PFSK-1 (cell line): ENCODE results near the gene ARF3.

Experiments used
- FOXP2 ChIP-seq: optimal IDR thresholded peaks from 2 replicates; pipeline ENCODE3; 2011; ENCODE audit warnings: borderline replicate concordance, control low read depth, inconsistent platforms; ENCODE audit not compliant: insufficient read depth; ENCODE audit errors: extremely low read length, extremely low read depth
- POLR2AphosphoS5 ChIP-seq: IDR thresholded peaks from 2 replicates; pipeline ENCODE4 v1.6.1; 2012; ENCODE audit warnings: low read depth, mild to moderate bottlenecking, control low read depth, low read length, moderate library complexity
- SIN3A ChIP-seq: IDR thresholded peaks from 2 replicates; pipeline ENCODE4 v1.6.1; 2012; ENCODE audit warnings: mild to moderate bottlenecking, low read length, moderate library complexity, borderline replicate concordance; ENCODE audit not compliant: insufficient read depth
- TAF1 ChIP-seq: IDR thresholded peaks from 2 replicates; pipeline ENCODE4 v1.6.1; 2012; ENCODE audit warnings: low read length, control low read depth, borderline replicate concordance; ENCODE audit not compliant: insufficient read depth
- TF ChIP-seq, protein P1 (sequence below), 2 experiments: IDR thresholded peaks; 2 replicates each; pipeline versions ENCODE4 v1.6.1 to v1.8.0; 2011 to 2012; ENCODE audit warnings: low read depth in 2 of 2, low read length in 2 of 2, control low read depth in 1 of 2, inconsistent platforms in 1 of 2, mild to moderate bottlenecking in 1 of 2, moderate library complexity in 1 of 2; ENCODE audit not compliant: insufficient read depth in 1 of 2

The ARF3 gene

DNA sequence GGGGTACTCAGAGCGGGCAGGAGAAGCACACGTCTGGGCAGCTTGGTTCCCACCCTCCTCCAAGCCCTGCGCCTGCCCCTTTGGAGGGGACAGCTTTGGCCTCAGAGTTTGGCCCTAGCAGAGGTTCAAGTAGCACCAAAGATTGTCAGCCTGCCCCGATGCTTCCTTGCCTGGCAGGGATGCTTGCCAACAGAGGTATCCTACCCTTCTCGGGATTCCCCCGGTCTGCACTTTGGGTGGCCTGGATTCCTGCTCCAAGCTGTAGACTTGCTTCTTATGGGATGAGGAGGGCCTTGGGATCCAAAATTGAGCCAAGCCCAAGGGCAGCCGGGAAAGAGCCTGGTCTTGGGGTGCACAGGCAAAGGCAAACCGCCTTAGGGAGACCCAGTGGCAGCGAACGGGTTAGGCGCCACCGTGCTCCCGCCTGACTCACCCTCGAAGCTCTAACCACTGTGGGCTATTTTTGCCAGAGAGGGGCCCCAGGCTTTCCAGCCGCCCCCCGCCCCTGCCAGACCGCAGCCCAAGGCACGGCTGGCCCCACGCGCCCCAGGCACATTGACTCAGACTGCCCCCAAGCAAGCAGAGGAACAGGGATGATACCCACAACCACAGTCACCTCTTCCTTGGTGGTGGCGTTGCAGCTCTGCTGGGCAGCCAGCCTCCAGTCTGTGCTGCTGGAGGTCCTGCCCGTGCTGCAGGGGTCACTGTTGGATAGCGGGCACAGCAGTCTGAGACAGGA lies 15.1 kb upstream of the ARF3 start:
- no peak for TF ChIP-seq TAF1
- TF ChIP-seq, protein P1, sequence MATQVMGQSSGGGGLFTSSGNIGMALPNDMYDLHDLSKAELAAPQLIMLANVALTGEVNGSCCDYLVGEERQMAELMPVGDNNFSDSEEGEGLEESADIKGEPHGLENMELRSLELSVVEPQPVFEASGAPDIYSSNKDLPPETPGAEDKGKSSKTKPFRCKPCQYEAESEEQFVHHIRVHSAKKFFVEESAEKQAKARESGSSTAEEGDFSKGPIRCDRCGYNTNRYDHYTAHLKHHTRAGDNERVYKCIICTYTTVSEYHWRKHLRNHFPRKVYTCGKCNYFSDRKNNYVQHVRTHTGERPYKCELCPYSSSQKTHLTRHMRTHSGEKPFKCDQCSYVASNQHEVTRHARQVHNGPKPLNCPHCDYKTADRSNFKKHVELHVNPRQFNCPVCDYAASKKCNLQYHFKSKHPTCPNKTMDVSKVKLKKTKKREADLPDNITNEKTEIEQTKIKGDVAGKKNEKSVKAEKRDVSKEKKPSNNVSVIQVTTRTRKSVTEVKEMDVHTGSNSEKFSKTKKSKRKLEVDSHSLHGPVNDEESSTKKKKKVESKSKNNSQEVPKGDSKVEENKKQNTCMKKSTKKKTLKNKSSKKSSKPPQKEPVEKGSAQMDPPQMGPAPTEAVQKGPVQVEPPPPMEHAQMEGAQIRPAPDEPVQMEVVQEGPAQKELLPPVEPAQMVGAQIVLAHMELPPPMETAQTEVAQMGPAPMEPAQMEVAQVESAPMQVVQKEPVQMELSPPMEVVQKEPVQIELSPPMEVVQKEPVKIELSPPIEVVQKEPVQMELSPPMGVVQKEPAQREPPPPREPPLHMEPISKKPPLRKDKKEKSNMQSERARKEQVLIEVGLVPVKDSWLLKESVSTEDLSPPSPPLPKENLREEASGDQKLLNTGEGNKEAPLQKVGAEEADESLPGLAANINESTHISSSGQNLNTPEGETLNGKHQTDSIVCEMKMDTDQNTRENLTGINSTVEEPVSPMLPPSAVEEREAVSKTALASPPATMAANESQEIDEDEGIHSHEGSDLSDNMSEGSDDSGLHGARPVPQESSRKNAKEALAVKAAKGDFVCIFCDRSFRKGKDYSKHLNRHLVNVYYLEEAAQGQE (IDR thresholded peaks at IDR 0.05; ENCODE audit: insufficient read depth in 1 of 2, low read depth in 2 of 2, low read length in 2 of 2) = no peak
- TF ChIP-seq POLR2AphosphoS5 = no peak
- no peak for TF ChIP-seq SIN3A
- TF ChIP-seq FOXP2 = no peak

DNA sequence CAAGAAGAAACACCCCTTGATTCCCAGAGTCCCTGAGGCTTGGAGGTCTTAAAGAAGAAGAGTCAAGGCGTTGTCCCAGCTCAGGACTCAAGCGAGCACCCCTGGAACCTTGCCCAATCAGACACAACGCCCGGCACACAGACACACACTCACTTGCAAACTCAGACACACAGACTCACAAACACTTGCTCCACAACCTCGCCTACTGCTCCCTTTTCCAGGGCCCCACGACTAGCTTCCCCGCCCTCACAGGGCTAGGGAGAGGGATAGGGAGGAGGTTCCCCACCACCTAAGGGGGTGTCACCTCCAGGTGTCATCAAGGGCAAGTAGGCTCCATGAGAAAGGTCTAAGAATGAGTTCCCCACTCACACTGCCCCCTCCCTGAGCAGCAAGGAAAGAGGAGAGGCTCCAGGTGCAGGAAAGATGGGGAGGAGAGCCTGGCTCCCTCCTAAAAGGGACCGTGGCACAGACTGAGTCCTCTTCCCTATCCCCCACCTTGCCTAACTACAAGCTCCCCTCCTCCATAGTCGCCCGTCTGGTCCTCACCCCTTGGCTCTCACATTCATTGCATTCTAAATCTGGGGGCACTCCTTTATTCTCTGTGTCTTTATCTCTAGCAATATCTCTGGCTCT lies 13.5 kb upstream of the ARF3 start:
- TF ChIP-seq TAF1 (no peak), FOXP2 (no peak), SIN3A (no peak), POLR2AphosphoS5 (no peak)
- TF ChIP-seq, protein P1 (IDR thresholded peaks at IDR 0.05; ENCODE audit: insufficient read depth in 1 of 2, low read depth in 2 of 2, low read length in 2 of 2) = no peak

DNA sequence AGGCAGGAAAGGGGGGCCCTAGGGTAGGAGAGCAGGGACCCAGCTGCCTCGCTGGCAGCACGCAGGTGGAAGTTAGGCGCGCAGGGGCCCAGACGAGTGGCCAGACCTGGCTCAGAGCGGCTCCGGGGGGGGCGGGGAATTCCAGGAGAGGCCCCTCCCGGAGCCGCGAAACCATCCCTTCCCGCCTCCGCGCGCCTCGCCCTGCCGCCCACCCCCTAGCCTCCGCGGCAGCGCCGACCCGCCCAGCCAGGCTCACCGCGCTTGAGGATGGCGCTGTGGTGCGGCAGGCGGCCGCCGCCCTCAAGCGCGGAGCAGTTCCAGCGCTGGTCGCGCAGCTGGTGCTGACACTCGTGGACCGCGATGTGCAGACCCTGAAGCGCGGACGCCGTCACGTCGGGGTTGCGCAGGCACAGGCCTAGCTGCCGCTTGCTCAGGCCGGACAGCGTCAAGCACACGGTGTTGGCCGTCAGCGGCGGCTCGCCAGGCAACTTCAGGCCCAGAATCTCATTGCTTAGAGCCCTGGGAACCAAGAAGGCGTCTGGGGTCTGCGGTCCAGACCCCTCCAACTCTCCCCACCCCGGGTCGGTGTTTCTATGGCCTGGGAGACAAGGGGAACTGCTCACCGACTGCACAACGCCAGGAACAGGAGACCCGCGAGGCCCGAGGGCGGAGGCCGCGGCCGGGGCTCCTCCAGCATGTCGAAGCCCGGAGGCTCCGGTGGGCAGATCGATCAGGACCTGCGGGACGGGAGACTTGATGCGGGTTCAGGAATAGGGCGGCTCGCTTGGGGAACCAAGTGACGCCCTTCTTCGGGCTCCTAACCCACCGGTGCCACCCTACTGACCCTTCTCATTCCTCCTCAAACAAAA lies 12.8 kb upstream of the ARF3 start:
- TF ChIP-seq FOXP2 (no peak), POLR2AphosphoS5 (no peak), SIN3A (no peak), TAF1 (no peak)
- TF ChIP-seq, protein P1 (IDR thresholded peaks at IDR 0.05; ENCODE audit: insufficient read depth in 1 of 2, low read depth in 2 of 2, low read length in 2 of 2) = no peak

DNA sequence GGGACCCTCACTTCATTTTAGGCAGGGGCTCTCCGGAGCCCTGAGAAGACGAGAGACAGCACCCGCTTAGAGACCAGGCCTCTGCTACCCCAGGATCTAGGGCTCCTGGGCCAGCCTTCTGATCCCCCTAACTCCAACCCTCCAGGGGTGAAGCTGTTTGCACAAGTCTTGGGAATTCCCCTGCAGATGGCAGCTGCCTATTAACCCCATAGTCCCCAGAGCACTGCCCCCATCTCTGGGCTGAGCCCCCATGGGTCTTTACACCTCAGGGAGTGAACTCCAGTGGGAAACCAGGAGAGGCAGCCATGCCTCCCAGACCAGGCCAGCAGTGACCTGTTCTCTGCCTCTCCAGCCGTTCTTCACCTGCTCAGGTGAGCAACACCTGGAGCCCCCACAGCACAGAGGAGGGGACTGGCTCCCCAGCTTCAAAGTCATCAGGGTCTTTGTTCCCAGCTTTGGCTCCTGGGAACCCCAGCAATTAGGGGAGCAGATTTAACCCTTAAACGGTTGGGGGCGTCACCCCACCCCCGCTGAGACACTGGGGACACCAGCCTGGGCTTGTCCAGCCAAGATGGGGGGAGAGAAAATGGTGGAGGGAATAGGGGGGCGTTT lies 12.0 kb upstream of the ARF3 start:
- TF ChIP-seq POLR2AphosphoS5 = no peak
- TF ChIP-seq, protein P1 (IDR thresholded peaks at IDR 0.05; ENCODE audit: insufficient read depth in 1 of 2, low read depth in 2 of 2, low read length in 2 of 2) = no peak
- no peak for TF ChIP-seq FOXP2
- no peak for TF ChIP-seq TAF1
- TF ChIP-seq SIN3A = no peak
